Measurements from ENCODE around the gene AVPR2. TPM values are rescaled to one million over a fixed set of nuclear protein-coding genes. Genes with fewer than 3 reads are reported as not detected.

AVPR2 gene
- total RNA-seq, 1 donor from 2014 or later, result not detected

DNA sequence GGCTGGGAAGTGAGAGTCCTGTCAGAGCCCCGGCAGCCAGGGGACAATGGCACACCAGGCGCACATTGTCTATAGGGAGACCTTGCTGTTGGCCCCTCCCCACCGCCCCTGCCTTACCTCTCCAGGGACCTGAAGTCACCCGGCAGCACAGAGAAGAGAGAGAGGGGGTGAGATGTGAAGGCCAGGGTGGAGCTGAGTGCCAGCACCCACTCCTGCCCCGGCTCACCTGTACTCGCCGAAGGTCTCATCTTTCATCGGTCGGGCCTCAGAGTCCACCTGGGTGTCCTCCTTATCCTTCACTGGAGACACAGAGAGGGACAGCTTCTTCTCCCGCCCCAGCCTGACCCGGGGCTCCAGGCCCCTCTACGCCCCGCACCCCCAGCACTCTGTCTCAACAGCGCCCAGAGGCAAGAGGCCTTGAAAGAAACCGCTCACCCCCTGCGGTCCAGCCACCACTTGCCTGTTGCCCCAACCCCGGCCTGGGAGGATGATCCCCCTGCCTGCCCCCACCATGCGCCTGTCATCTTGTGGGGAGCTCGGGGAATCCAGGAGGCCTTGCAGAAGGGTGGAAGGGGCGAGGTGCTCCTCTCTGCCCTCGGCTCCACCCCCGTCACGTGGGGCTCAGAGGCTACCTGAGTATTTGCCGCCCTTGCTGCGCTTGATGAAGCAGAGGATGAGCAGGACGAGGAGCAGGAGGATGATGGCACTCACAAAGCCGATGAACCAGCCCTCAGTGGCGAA lies 41.1 kb upstream of the AVPR2 start:
- Mint-ChIP-seq H3K4me1 (peaks cover 13% of the 10 kb centered on the region), H3K9me3 (peaks cover 24% of the 10 kb centered on the region), H3K27me3 (ENCODE audit: insufficient read depth, low read depth) (peaks cover 7% of the 10 kb centered on the region), H3K27ac (no peak overlapping the region), H3K4me3 (no peak overlapping the region), H3K36me3 (peaks cover 2% of the 10 kb centered on the region)
- Histone ChIP-seq H3K9ac (no peak overlapping the region), H3K9me3 (ENCODE audit: low read depth) (no peaks in the 10 kb centered on the region), H3F3A (ENCODE audit: low read depth) (no peaks in the 10 kb centered on the region), H3K79me2 (ENCODE audit: low read depth) (no peaks in the 10 kb centered on the region), H3K4me1 (peaks cover 6% of the 10 kb centered on the region), H3K36me3 (no peaks in the 10 kb centered on the region), H4K20me1 (ENCODE audit: low read depth) (no peaks in the 10 kb centered on the region), H3K4me2 (peak overlapping the region; percentile 47), H3K27me3 (peaks cover 4% of the 10 kb centered on the region), H2AFZ (replicated peaks) (no peak overlapping the region), H3K27ac (no peak overlapping the region), H3K4me3 (no peak overlapping the region)
- DNase-seq (ENCODE audit: low spot score), result no peak
- no peak for TF ChIP-seq EZH2phosphoT487 (IDR thresholded peaks at IDR 0.05)
- TF ChIP-seq, protein P1, sequence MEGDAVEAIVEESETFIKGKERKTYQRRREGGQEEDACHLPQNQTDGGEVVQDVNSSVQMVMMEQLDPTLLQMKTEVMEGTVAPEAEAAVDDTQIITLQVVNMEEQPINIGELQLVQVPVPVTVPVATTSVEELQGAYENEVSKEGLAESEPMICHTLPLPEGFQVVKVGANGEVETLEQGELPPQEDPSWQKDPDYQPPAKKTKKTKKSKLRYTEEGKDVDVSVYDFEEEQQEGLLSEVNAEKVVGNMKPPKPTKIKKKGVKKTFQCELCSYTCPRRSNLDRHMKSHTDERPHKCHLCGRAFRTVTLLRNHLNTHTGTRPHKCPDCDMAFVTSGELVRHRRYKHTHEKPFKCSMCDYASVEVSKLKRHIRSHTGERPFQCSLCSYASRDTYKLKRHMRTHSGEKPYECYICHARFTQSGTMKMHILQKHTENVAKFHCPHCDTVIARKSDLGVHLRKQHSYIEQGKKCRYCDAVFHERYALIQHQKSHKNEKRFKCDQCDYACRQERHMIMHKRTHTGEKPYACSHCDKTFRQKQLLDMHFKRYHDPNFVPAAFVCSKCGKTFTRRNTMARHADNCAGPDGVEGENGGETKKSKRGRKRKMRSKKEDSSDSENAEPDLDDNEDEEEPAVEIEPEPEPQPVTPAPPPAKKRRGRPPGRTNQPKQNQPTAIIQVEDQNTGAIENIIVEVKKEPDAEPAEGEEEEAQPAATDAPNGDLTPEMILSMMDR (IDR thresholded peaks at IDR 0.05), result no peak
- no peak for TF ChIP-seq EZH2 (IDR thresholded peaks at IDR 0.05)

DNA sequence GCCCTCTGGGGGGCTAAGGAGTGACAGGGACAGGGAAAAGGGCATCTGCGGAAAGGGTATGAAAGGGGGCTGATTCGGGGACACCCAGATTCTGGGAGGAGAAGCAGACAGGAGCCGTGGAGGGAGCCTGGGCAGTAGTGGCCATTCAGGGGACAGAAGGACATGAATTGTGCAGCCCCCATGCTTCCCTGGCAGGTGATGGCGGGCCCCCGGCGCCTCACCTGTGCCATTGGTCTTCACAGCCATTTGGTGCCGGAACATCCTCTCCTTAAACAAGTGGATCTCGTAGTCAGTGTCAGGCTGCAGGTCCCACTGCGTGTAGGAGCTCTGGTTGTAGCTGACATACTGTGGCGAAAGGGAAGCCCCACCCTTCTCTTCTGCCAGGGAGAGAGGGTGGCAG lies 40.4 kb upstream of the AVPR2 start:
- Histone ChIP-seq H2AFZ (replicated peaks) (no peak overlapping the region), H4K20me1 (ENCODE audit: low read depth) (no peaks in the 10 kb centered on the region), H3F3A (ENCODE audit: low read depth) (no peaks in the 10 kb centered on the region), H3K36me3 (no peaks in the 10 kb centered on the region), H3K27ac (no peak overlapping the region), H3K9me3 (ENCODE audit: low read depth) (no peaks in the 10 kb centered on the region), H3K4me3 (no peak overlapping the region), H3K4me2 (no peak overlapping the region), H3K9ac (no peak overlapping the region), H3K4me1 (peaks cover 6% of the 10 kb centered on the region), H3K27me3 (peaks cover 4% of the 10 kb centered on the region), H3K79me2 (ENCODE audit: low read depth) (no peaks in the 10 kb centered on the region)
- H3K27me3 Mint-ChIP-seq (ENCODE audit: insufficient read depth, low read depth), result peaks cover 7% of the 10 kb centered on the region
- H3K4me1 Mint-ChIP-seq, result peaks cover 13% of the 10 kb centered on the region
- H3K36me3 Mint-ChIP-seq, result peaks cover 2% of the 10 kb centered on the region
- no peak for DNase-seq (ENCODE audit: low spot score)
- peaks cover 24% of the 10 kb centered on the region for H3K9me3 Mint-ChIP-seq
- TF ChIP-seq EZH2phosphoT487 (IDR thresholded peaks at IDR 0.05) (no peak), EZH2 (IDR thresholded peaks at IDR 0.05) (no peak)
- TF ChIP-seq, protein P1 (IDR thresholded peaks at IDR 0.05), result no peak
- H3K27ac Mint-ChIP-seq, result no peak overlapping the region
- no peak overlapping the region for H3K4me3 Mint-ChIP-seq

DNA sequence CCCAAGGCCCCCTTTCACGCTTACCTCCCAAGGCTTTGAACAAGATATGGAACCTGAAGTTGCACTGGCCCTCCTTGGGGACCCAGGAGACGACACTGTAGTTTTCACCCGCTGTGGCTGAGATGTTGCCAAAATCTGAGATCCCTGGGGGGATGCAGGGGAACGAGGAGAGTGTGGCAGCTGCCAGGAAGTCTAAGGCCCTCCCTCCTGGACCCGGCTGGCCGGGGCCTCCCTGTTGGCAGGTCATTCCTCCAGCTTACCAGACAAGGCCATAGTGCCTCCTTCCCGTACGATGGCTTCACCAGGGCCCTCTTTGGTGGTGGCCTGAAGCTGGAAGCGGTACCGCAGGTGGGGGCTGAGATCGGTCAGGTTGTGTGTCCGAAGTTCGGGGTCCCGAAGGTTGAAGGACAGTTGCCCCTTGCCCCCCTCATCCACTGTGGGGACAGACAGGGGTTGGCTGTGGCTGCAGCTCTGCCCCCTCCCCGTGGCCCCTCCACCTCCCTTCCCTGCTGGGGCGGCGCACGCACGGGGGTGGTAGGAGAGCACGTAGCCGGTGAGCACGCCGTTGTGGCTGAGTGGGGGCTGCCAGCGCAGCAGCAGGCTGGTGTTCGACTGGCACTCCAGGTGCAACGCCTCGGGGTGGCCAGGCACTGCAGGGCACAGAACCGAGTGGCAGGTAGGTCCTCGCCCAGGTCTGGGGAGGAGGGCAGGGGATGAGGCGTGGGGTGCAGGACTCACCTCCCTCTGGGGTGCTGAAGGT lies 39.7 kb upstream of the AVPR2 start:
- DNase-seq (ENCODE audit: low spot score), result no peak
- TF ChIP-seq EZH2phosphoT487 (IDR thresholded peaks at IDR 0.05) (no peak), EZH2 (IDR thresholded peaks at IDR 0.05) (no peak)
- TF ChIP-seq, protein P1 (IDR thresholded peaks at IDR 0.05), result no peak
- Mint-ChIP-seq H3K9me3 (peaks cover 22% of the 10 kb centered on the region), H3K4me1 (peaks cover 13% of the 10 kb centered on the region), H3K27me3 (ENCODE audit: insufficient read depth, low read depth) (peaks cover 7% of the 10 kb centered on the region), H3K4me3 (no peak overlapping the region), H3K36me3 (peaks cover 2% of the 10 kb centered on the region), H3K27ac (no peak overlapping the region)
- Histone ChIP-seq H2AFZ (replicated peaks) (no peak overlapping the region), H3K9me3 (ENCODE audit: low read depth) (no peaks in the 10 kb centered on the region), H3F3A (ENCODE audit: low read depth) (no peaks in the 10 kb centered on the region), H3K9ac (no peak overlapping the region), H3K79me2 (ENCODE audit: low read depth) (no peaks in the 10 kb centered on the region), H4K20me1 (ENCODE audit: low read depth) (no peaks in the 10 kb centered on the region), H3K27ac (no peak overlapping the region), H3K4me3 (no peak overlapping the region), H3K36me3 (no peaks in the 10 kb centered on the region), H3K27me3 (peaks cover 4% of the 10 kb centered on the region), H3K4me1 (peaks cover 6% of the 10 kb centered on the region), H3K4me2 (no peak overlapping the region)

Measured in neural progenitor cell (in vitro differentiated cells).